ENCODE measurements around the gene SAMD11.

GRCh38 chr1:956636-957035 lies 32.9 kb downstream of the SAMD11 start:
- no peak for TF ChIP-seq CTCF (IDR thresholded peaks at IDR 0.05)
- TF ChIP-seq POLR2A (IDR thresholded peaks at IDR 0.05) = no peak
